ENCODE results near the gene C17orf114.
A peak's percentile ranks its signal among the peaks of the same experiment; 100 is the strongest.

C17orf114 gene

DNA sequence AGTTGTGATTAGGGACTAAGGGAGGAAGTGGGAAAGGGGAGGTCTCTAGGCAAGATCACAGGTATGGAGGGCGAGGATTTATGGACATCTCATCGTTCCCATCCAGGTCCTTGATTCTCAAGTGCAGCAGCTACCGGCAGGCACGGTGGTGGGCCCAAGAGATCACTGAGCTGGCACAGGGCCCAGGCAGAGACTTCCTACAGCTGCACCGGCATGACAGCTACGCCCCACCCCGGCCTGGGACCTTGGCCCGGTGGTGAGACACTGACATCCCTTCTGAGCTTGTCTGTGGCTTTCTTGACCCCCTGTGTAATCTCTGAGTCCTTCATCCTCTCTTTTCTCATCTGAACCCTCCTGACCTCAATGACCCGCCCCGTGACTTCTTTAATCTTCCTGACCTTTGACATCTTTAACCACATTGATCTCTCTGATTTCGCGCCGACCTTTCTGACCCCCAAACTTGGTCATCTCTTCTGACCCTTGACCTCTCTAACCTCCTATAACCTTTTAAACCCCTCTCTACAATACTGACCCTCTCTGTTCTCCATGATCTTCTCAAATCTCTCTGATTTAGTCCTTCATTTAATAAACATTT, 8.7 kb upstream of the C17orf114 start:
- ATAC-seq (ENCODE audit: low FRiP score) (no peak), DNase-seq (ENCODE audit: low spot score) (no peak)
- no peak for TF ChIP-seq CTCF (IDR thresholded peaks at IDR 0.05)

DNA sequence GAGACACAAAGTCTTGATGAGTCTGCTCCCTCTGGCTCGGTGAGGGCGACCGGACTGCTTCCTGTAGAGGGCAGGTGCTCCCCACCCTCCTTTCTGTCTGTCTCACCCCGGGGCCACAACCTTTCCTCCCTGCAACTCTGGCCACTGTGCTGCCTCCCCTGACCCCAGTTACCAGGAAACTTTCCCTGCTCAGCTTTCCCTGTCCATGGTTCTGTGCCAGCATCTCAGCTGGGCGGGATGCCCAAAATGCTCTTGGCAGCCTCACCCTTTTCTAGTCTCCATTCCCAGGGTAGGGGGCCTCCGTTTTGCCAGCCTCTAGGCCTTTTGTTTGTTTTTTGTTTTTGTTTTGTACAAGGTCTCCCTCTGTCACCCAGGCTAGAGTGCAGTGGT, 6.2 kb upstream of the C17orf114 start:
- TF ChIP-seq CTCF (IDR thresholded peaks at IDR 0.05) = no peak
- ATAC-seq (ENCODE audit: low FRiP score) (no peak), DNase-seq (ENCODE audit: low spot score) (no peak)

GRCh38 chr17:4807605-4808377, 5.7 kb upstream of the C17orf114 start:
- ATAC-seq (ENCODE audit: low FRiP score) = peak; percentile 5
- TF ChIP-seq CTCF (IDR thresholded peaks at IDR 0.05) = no peak
- DNase-seq (ENCODE audit: low spot score) = no peak

DNA sequence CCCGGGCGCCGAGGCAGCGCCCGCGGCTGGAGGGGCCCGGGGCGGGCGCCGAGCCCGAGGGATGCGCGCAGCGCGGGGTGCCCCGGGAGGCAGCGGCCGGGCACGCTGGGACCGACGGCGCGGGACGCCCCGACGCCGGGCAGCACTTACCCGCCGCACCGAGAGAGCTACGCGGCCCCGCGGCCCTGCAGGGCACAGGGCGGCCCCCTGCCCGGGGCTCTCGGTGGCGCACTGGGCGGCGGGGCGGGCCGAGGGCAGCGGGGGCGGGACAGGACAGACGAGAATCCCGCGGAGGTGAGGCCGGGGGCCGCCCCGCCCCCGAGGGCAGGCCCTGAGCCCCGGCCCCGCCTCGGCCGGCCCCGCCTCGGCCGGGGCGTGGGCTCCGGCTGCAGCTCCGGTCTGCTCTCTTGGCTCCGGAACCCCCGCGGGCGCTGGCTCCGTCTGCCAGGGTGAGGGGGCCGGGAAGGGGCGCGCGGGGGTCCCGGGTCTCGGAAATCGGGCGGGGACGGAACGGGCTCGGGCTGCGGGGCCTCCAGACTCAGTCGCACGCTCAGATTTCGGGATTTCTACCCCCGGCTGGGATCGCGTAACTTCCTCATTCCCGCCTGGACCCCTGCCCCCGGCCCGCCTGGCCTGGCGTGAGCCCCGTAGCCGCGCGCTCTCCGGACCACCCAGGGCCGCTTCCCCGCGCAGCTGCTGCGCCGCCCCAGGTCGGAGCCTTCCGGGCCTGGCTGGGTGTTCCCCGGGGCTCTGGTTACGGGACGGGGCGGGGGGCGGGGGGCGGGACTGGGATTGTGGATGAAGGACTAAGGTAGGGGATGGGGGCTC, 4.9 kb upstream of the C17orf114 start, which contains the start of gene PLD2:
Gene PLD2 (plus strand): TSS at position 376 of the 828 bp plus-strand sequence. CDS start 621 bp downstream, outside the sequence.
- TF ChIP-seq CTCF (IDR thresholded peaks at IDR 0.05) = no peak
- DNase-seq (ENCODE audit: low spot score) = peak; percentile 56
- peak; percentile 96 for ATAC-seq (ENCODE audit: low FRiP score)

DNA sequence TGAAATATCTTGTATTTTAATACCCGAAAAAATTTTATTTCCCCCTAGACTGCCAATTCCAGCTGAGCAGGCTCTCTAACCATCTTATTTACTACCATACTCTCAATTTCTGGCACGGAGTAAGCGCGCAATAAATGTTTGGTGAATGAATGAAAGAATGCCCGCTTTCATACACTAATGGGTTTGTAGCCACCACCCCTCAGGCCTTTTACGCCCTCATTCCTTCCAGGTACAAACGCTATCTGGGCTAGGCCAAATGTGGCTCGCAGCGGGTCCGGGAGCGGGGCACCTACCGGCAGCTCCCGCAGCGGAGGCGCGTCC, 4.3 kb upstream of the C17orf114 start:
- no peak for DNase-seq (ENCODE audit: low spot score)
- peak; percentile 15 for ATAC-seq (ENCODE audit: low FRiP score)
- no peak for TF ChIP-seq CTCF (IDR thresholded peaks at IDR 0.05)

DNA sequence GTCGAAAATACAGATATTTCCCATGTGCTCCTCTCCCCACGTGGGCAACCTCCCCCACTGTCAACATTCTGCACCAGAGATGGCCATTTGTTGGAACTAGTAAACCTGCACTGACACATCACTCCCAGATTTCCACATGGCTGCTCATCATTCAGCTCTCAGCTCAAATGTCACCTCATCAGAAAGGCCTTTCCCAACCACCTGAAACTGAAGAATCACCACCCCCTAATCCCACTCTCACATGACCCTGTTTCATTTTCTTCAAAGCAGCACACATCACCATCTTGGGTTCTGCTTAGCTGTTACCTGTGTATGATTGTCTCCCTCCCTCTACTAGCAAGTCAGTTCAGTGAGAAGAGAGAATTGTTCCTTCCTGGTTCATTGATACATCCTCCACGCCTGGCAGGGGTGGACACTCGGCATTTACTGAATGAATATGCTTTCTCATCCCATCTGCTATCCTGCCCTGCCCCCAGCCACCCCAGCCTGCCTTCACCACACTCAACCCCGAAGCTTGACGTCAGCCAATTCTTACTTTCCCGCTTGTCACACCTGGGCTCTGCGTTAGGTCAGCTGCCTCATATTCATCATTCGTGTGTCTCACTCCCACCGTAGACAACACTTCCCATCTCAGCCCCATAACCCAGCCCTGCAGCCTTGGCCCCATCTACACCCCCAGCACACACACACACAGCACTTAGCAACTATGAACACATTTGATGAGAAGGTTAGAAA, 1.5 kb downstream of the C17orf114 start:
- ATAC-seq (ENCODE audit: low FRiP score) (no peak), DNase-seq (ENCODE audit: low spot score) (no peak)
- TF ChIP-seq CTCF (IDR thresholded peaks at IDR 0.05) = no peak

Measured in omental fat pad (tissue), 3 donors.